SK-N-SH (cell line): Measurements from ENCODE around the gene ACTR6. TPM values are rescaled to one million over a fixed set of nuclear protein-coding genes. Genes with fewer than 3 reads are reported as not detected.

Source experiments
- CTCF ChIA-PET: fragments of 300-600, 350-600 bp; formaldehyde crosslinking; extraction: SDS; loops from one replicate; lab custom pipeline; 2021; lab: Yijun Ruan, JAX
- POLR2A ChIA-PET: fragments of 350-600 bp; sonication (Branson Sonifier 250); formaldehyde crosslinking; extraction: SDS; loops from one replicate; lab custom pipeline; 2020; ENCODE audit warnings: antibody characterized with exemption, inconsistent platforms; lab: Yijun Ruan, JAX
- DNase-seq: peaks from one replicate; pipeline ENCODE4 v3.0.0; 2012
- H2AFZ ChIP-seq: fragments of 200-600 bp; sonication (generic); 2 replicates; pipeline ENCODE4 v1.8.1; 2016; ENCODE audit warnings: antibody characterized with exemption, mild to moderate bottlenecking, low read depth
- H3F3A ChIP-seq: fragments of 200-600 bp; sonication (generic); replicated peaks from 2 replicates; pipeline ENCODE3; 2016; ENCODE audit warnings: antibody characterized with exemption, mild to moderate bottlenecking; ENCODE audit not compliant: insufficient read depth
- H3K27ac ChIP-seq, 2 experiments: fragments of 200-500 bp in 1 of 2; fragments of 200-600 bp in 1 of 2; sonication (Bioruptor generic) in 1 of 2; sonication (generic), shearing (Covaris generic) in 1 of 2; 2 replicates each; pipeline versions ENCODE4 v1.5.1 to v1.6.1; 2014 to 2016; ENCODE audit warnings: low read depth in 2 of 2, inconsistent platforms in 1 of 2, low read length in 1 of 2, mild to moderate bottlenecking in 1 of 2, mixed read lengths in 1 of 2
- H3K27me3 ChIP-seq: fragments of 200-600 bp; sonication (generic), shearing (Covaris generic); 2 replicates; pipeline ENCODE4 v1.6.1; 2016; ENCODE audit warnings: mixed run types; ENCODE audit not compliant: insufficient read depth
- H3K36me3 ChIP-seq, 2 experiments: fragments of 200-500 bp in 1 of 2; fragments of 200-600 bp in 1 of 2; sonication (Bioruptor generic) in 1 of 2; sonication (generic) in 1 of 2; replicated peaks in 1 of 2; 2 replicates each; pipeline versions ENCODE3 to v1.5.1; 2014 to 2016; ENCODE audit warnings: low read length in 1 of 2, mild to moderate bottlenecking in 1 of 2; ENCODE audit not compliant: insufficient read depth in 2 of 2, control insufficient read depth in 1 of 2
- H3K4me1 ChIP-seq, 2 experiments: fragments of 200-500 bp in 1 of 2; fragments of 200-600 bp in 1 of 2; sonication (Bioruptor generic) in 1 of 2; sonication (generic), shearing (Covaris generic) in 1 of 2; 2 replicates each; pipeline versions ENCODE4 v1.5.1 to v1.6.1; 2014 to 2016; ENCODE audit warnings: low read depth in 1 of 2, low read length in 1 of 2, mixed run types in 1 of 2; ENCODE audit not compliant: insufficient read depth in 2 of 2, control insufficient read depth in 1 of 2
- H3K4me2 ChIP-seq: fragments of 200-600 bp; sonication (generic), shearing (Covaris generic); 2 replicates; pipeline ENCODE4 v1.6.1; 2017; ENCODE audit warnings: mixed run types
- H3K4me3 ChIP-seq, 2 experiments: fragments of 200-500 bp in 1 of 2; fragments of 200-600 bp in 1 of 2; sonication (Bioruptor generic) in 1 of 2; sonication (generic), shearing (Covaris generic) in 1 of 2; 2 replicates each; pipeline versions ENCODE4 v1.5.1 to v1.8.1; 2014 to 2016; ENCODE audit warnings: low read depth in 2 of 2, inconsistent platforms in 1 of 2, low read length in 1 of 2, mild to moderate bottlenecking in 1 of 2, mixed read lengths in 1 of 2, moderate library complexity in 1 of 2
- H3K79me2 ChIP-seq: fragments of 200-600 bp; sonication (generic); 2 replicates; pipeline ENCODE4 v1.8.1; 2017; ENCODE audit warnings: mild to moderate bottlenecking; ENCODE audit not compliant: insufficient read depth
- H3K9ac ChIP-seq: fragments of 200-600 bp; sonication (generic); 2 replicates; pipeline ENCODE4 v1.6.1; 2017; ENCODE audit warnings: mixed run types
- H3K9me2 ChIP-seq: fragments of 200-600 bp; sonication (generic); 2 replicates; pipeline ENCODE4 v1.6.1; 2017; ENCODE audit warnings: mixed run types
- H3K9me3 ChIP-seq: fragments of 200-600 bp; sonication (generic); 2 replicates; pipeline ENCODE4 v1.6.1; 2017; ENCODE audit warnings: mixed run types, mild to moderate bottlenecking, moderate library complexity
- H4K20me1 ChIP-seq: fragments of 200-600 bp; sonication (generic); 2 replicates; pipeline ENCODE4 v1.6.1; 2017; ENCODE audit warnings: mild to moderate bottlenecking, mixed run types; ENCODE audit not compliant: insufficient read depth
- ELF1 ChIP-seq: IDR thresholded peaks from 2 replicates; pipeline ENCODE4 v1.4.0; 2012
- FOSL2 ChIP-seq: IDR thresholded peaks from 2 replicates; pipeline ENCODE4 v1.4.0; 2012; ENCODE audit warnings: low read depth, mild to moderate bottlenecking, moderate library complexity, borderline replicate concordance
- FOXJ3 ChIP-seq: sonication (generic); formaldehyde crosslinking; IDR thresholded peaks from 2 replicates; pipeline ENCODE4 v1.5.1; 2020; ENCODE audit warnings: mild to moderate bottlenecking, missing genetic modification reagents
- GABPA ChIP-seq: IDR thresholded peaks from 2 replicates; pipeline ENCODE4 v1.4.0; 2012; ENCODE audit warnings: low read depth, mild to moderate bottlenecking
- MAX ChIP-seq: IDR thresholded peaks from 2 replicates; pipeline ENCODE4 v1.4.0; 2012; ENCODE audit warnings: low read depth
- MEF2A ChIP-seq: IDR thresholded peaks from 2 replicates; pipeline ENCODE4 v1.4.0; 2012; ENCODE audit warnings: low read depth, borderline replicate concordance
- NRF1 ChIP-seq: IDR thresholded peaks from 2 replicates; pipeline ENCODE4 v1.6.1; 2012; ENCODE audit warnings: low read depth, mild to moderate bottlenecking, low read length
- RAD21 ChIP-seq: IDR thresholded peaks from 2 replicates; pipeline ENCODE4 v1.6.1; 2012; ENCODE audit warnings: mild to moderate bottlenecking, low read length
- RXRA ChIP-seq: IDR thresholded peaks from 2 replicates; pipeline ENCODE4 v1.4.0; 2012; ENCODE audit warnings: low read depth, mild to moderate bottlenecking, borderline replicate concordance
- TEAD4 ChIP-seq: IDR thresholded peaks from 2 replicates; pipeline ENCODE4 v1.4.0; 2012; ENCODE audit warnings: mild to moderate bottlenecking, borderline replicate concordance; ENCODE audit not compliant: insufficient read depth
- USF1 ChIP-seq: IDR thresholded peaks from 2 replicates; pipeline ENCODE4 v1.4.0; 2012; ENCODE audit warnings: low read depth, borderline replicate concordance
- USF2 ChIP-seq: fragments of 150-350 bp; IDR thresholded peaks from 2 replicates; pipeline ENCODE4 v1.6.1; 2017; ENCODE audit warnings: antibody characterized with exemption, low read length, low read depth, borderline replicate concordance
- WGBS: methylation state at CpG from one replicate; pipeline ENCODE4 v1.1.6; 2017; ENCODE audit warnings: low lambda C conversion rate; 5-methylcytosine and 5-hydroxymethylcytosine counted together
- polyA plus RNA-seq, 3 experiments: library from polyadenylated mRNA; depleted of rRNA; stranded (reverse); fragments of >200 nt; gene quantifications; 2 replicates each; pipeline ENCODE4 v1.2.3, GENCODE V29; 2012

Gene ACTR6
- polyA plus RNA-seq, 1 of the 3 experiments (the other 2 are of a cell fraction): 21.5 TPM

GRCh38 chr12:100179252-100179651 lies 21.4 kb upstream of the ACTR6 start:
- H3K9me2 ChIP-seq: no peaks in the 10 kb centered on the region
- 90% methylated on average over 2 of the region's 2 CpGs for WGBS
- CTCF ChIA-PET: interaction anchor here (0.9 kb wide), 1 partner anchor 15 kb away, joined by 3 read pairs; no protein-coding TSS in a partner anchor
- DNase-seq: no peak
- no peaks in the 10 kb centered on the region for H3K79me2 ChIP-seq
- H3K9me3 ChIP-seq: no peaks in the 10 kb centered on the region
- no peak overlapping the region for H3K27ac ChIP-seq
- no peaks in the 10 kb centered on the region for H3K27me3 ChIP-seq
- no peaks in the 10 kb centered on the region for H4K20me1 ChIP-seq
- POLR2A ChIA-PET: no interaction called here
- no peaks in the 10 kb centered on the region for H3F3A ChIP-seq
- H3K9ac ChIP-seq: no peak overlapping the region
- no peaks in the 10 kb centered on the region for H3K4me1 ChIP-seq
- H3K36me3 ChIP-seq: no peaks in the 10 kb centered on the region
- H3K4me3 ChIP-seq: no peak overlapping the region
- H3K4me2 ChIP-seq: no peak overlapping the region
- no peak overlapping the region for H2AFZ ChIP-seq
- no peak for TF ChIP-seq FOXJ3 (CRISPR knock-in tag)
- no peak for TF ChIP-seq USF2
- TF ChIP-seq FOSL2: no peak
- no peak for TF ChIP-seq NRF1
- no peak for TF ChIP-seq USF1
- no peak for TF ChIP-seq RAD21
- TF ChIP-seq ELF1: no peak
- TF ChIP-seq MAX: no peak
- TF ChIP-seq TEAD4: no peak
- TF ChIP-seq GABPA: no peak

- Histone ChIP-seq H2AFZ (no peak overlapping the region), H3F3A (no peaks in the 10 kb centered on the region), H3K4me1 (peaks cover 0 to 16% of the 10 kb centered on the region in 2 experiments; a peak in 2 of 4 replicates), H3K36me3 (peaks cover 0 to 2% of the 10 kb centered on the region in 2 experiments), H3K9me3 (no peaks in the 10 kb centered on the region), H3K79me2 (no peaks in the 10 kb centered on the region), H3K9me2 (no peaks in the 10 kb centered on the region), H3K4me3 (no peak overlapping the region), H3K9ac (no peak overlapping the region), H3K27me3 (no peaks in the 10 kb centered on the region), H3K27ac (peak overlapping the region in 1 of 2 experiments; percentile 80; a peak in 2 of 4 replicates)
- 94% methylated on average over 8 of the region's 8 CpGs for WGBS
- DNase-seq: no peak
- ChIA-PET POLR2A (interaction anchor here (1.0 to 1.1 kb wide), 2 partner anchors 16 to 21 kb away, joined by 4 to 8 read pairs; partner anchors contain the start of gene ACTR6), CTCF (interaction anchor here (1.0 to 1.7 kb wide), 7 partner anchors 16 to 164 kb away, joined by 3 to 9 read pairs (median 5); partner anchors contain the start of gene ACTR6)
- TF ChIP-seq RXRA (no peak), MEF2A (no peak), TEAD4 (no peak)
- TF ChIP-seq, all 33 proteins: peak for 0
- Histone ChIP-seq H3K4me2 (no peak overlapping the region), H4K20me1 (no peaks in the 10 kb centered on the region)
These were observed 16.0 kb upstream of the ACTR6 start for GRCh38 chr12:100184549-100185145.
